Right hindlimb (tissue), 1 donor: Measurements from ENCODE around the gene RASD1.

ENCODE experiments used
- DNase-seq: peaks from one replicate; pipeline ENCODE4 v3.0.0-alpha.2; 2018

The RASD1 gene

DNA sequence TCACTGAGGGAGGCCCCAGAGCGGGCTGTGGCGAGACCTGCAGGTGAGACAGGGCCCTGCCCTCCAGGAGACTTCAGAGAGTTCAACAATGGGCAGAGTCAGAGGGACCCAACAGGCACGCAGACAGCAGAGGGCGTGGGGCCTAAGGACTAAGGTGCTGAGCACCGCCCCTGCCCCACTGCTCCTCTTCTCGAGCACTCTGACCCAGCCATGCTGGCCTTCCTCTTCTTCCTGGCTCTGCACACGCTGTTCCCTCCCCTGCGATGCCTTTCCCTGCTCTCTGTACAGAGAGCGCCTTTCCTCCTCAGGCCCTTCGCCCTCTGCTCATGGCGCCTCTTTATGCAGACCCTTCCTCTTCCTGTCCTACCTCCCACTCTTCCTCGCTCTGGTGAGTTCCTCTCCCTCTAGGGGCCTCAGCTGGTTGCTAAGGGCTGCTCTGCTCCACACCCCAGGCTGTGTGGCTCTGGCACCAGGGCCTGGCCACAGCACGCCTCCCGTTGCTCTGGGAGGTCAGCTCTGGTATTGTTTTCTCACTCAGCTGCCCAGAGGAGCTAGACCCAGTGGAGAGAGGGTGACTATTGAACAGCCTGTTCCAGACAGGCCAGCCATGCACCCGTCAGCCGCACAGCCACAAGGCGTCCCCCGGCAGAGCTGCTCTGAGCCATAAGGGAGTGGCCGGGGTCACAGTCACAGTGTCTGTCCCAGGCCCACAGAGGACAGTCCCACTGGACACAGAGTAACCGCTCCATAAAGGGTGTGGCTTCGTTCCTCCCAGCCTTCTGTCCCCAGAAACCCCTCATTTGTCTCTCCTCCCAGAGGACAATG is 13.6 kb upstream of the RASD1 start:
- peak; percentile 22 for DNase-seq

- peak; percentile 43 for DNase-seq
These were observed 12.7 kb upstream of the RASD1 start for GRCh38 chr17:17508646-17509591.

DNA sequence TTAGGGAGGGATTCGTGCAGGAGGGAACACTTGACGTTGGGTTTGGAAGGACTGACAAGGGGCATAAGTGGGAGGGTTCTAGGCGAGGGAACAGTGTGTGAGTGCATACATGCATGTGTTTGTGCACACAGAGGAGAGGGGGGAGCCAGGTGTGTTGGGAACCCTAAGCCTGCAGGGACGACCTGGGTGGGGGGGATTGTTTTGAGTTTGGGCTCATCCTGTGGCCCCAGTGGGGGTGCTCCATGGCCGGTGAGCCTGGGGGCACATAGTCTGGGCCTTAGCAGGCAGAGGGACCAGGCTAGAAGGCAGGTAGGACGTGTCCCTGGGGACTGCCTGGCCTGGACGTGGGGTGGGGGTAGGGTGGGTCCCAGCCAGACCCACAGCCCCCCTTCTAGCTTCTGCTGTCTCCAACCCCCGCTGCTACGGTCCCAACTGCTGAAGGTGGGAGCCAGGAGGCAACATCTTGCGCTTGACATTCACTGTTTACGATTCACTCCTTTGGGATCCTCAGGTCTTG is 11.9 kb upstream of the RASD1 start:
- peak; percentile 19 for DNase-seq

- peak; percentile 21 for DNase-seq
These were observed 11.3 kb upstream of the RASD1 start for GRCh38 chr17:17507465-17508011.

DNA sequence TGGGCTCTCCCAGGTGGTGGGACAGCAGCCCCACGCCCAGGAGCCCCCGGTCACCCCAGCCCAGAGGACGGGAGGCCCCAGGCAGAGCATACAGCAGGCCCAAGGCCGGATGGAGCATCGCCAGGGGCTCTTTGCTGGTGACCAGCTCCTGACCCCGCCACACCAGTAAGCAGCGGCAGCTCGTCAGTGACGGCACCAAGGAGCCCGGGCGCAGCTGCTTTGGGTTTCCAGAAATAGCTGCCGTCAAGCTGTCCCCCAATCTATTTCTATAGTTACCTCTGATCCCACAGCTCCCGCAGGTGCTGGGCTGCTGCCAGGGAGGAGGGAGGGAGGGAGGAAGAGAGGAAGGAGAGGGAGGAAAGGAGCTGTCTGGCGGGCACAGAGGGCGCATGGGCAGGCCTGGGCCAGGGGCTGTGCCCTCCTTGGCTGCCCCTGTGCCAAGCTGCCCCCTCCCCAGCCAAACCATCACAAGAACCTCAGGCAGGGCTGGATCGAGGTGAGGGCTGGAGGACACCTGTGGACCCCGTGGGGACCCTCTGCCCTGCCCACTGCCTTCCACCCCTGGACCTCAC is 10.8 kb upstream of the RASD1 start:
- DNase-seq = peak; percentile 72

GRCh38 chr17:17506181-17506741 is 10.1 kb upstream of the RASD1 start:
- DNase-seq = peak; percentile 34

GRCh38 chr17:17505610-17506171 is 9.5 kb upstream of the RASD1 start:
- no peak for DNase-seq

DNA sequence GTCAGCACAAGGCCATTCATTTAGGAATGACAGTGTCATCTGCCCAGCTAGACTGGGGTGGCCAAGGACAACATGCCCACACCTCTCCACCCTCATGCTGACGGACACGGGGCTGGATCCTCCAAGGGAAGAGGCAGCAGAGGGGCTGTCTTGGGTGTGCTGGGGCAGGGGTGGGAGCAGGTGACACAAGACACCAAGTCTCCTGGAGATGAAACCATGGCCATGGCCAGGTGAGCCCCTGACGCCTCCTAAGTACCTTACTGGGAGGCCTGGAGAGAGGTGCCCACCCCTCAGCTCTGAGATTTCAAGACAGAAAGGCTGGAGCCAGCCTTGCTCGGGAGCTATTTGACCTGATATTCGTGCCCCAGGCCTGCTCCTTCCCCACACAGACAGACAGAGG is 9.0 kb upstream of the RASD1 start:
- DNase-seq = no peak

DNA sequence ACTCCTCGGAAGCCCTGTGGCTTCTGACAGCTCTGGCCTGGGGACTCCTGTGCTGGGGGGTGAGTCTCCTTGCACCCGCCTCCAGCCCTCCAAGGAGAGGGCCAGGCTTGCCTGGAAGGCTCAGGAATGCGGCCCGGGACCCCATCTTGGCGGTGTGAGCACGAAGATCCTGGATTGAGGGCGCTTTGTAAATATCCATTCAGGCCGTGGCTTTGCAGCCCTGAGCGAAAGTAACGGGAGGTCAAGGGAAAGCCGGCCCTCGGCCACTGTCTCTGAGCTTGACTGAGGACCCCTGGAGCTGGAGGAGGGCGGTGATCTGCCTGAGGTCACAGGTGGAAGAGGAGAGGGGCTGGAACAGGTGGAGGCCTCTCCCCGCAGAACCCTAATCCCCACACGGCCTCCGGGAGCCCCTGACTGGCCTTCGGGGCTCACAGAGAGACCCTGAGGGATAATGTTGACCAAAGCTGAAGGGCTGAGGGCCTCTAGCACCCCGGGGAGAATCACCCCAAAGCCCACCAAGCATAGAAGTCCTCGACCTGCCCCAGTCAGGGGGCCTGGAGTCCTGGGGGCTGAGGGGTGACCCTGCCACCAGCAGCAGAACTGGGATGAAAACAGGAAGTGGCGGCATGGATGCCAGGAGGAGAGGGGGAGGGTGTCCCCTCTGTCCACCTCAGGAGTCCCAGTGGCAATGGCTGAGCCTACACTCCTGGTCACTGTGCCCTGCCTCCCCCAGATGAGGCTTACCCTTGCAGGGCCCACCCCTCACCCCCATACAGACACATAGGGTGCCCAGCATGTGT is 8.3 kb upstream of the RASD1 start:
- DNase-seq = peak; percentile 20

DNA sequence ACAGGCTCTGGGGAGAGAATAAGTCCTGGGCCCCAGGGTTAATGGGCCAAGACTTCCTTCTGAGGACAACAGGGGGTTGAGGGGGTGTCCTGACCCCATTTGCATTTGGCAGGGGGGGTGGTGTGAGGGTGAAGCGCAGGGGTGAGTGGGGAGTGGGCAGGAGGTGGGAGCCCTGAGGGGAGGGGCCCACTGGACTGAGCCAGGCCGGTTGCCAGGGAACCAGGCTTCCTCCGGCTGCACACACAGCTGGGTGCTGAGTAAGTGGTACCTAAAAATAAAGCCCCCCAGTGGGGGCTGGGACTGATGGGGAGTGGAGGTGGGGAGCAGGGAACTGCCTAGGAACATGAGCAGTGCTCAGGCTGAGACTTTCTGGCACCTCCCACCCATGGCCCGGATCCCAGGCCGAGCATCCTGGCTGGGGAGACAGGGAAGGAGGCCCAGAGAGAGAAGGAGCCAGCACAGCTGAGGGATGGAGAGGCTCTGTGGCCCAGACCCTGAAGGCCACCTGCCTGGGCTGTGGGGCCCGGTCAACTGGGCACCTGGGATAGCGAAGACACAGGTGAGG is 7.5 kb upstream of the RASD1 start:
- peak; percentile 85 for DNase-seq

- DNase-seq = no peak
These were observed 6.8 kb upstream of the RASD1 start for GRCh38 chr17:17502741-17503565.

DNA sequence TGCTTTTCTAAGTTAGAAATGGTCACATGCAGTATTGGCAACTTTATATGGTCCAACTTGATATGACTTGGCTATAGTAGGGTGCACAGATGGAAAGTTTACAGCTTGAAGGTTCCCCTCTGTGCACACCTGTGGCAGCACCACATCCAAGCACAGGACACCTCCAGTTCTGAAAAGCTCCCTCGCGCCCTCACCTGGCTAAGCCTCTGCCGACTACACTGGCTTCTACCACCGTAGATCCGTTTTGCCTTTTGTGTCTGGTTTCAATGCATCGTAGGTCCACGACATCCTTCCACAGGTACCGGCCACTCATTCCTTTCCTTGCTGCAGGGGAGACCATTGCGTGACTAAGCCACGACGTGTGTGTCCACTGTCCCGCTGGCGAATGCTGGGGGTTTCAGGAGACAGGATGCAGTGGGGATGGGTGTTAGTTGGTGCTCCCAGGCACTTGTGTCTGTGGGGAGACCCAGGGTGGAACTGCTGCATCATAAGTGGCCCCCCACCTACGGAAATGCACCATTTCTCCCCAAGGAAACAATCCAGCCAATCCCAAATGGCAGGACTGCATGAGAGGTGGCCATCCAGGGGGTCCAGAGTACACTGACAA is 4.9 kb upstream of the RASD1 start:
- no peak for DNase-seq

DNA sequence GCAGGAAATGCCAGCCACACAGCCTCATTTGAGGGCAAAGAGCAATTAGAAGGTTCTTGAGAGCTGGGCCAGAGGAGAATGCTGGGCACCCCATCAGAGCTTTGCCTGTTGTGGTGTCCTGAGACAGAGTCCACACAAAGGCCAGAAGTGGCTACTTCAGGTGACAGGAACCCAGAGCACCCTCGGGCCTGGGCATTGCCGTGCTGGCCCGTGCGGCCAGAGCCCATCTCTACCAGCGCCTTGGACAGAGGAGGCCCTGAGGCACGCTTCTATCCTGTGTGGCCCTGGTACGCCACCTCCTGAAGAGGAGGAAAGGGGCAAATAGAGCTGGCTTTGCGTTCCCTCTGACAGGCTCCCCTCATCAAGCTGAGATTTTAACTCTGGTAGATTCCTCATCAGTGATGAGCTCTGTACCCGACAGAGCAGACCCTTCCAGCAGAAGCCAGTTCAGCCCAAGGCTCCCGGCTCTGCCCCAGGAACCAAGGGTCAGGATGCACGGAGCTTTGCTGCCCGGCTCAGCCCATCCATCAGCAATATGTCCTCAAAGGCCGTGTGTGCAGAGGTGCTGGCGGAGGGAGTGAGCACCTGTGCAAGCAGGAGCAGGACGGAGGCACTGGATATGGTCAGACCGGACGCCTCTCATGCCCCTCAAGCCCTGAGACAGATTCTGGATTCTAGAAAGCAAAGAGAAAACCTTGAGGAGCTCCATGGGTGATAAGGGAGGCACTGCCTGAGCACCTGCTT is 3.4 kb upstream of the RASD1 start:
- DNase-seq = no peak

DNA sequence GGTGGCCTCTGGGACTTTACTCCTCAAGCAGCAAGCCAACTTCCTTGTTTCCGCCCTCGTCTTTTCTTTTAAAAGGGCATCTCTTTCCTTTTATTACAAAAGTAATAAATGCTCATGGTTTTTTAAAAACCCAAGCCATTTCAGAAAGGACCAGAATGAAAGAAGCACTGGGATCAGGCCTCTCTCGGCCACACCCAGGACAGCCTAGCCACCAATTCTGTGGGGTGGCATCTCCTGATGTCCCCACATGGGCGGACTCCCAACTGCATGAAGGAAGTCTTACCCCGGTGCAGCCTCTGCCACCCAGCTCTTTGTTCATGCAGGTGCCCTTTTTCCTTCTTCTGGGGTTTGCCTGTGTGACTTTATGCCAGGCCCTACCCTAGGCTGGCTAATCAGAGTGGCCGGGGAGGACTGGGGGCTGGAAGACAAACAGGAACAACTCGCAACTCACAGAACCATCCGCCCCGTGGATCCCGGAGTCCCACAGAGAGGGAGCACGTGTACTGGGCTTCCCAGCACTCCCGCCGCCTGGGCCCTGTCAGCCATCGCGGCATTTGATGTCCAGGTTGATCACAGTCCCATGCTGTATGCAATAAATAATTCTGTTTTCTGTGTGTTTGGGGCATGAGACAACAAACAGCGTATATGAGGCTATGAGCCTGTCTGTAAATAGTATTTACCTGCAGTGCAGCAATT is 2.6 kb upstream of the RASD1 start:
- DNase-seq = no peak

DNA sequence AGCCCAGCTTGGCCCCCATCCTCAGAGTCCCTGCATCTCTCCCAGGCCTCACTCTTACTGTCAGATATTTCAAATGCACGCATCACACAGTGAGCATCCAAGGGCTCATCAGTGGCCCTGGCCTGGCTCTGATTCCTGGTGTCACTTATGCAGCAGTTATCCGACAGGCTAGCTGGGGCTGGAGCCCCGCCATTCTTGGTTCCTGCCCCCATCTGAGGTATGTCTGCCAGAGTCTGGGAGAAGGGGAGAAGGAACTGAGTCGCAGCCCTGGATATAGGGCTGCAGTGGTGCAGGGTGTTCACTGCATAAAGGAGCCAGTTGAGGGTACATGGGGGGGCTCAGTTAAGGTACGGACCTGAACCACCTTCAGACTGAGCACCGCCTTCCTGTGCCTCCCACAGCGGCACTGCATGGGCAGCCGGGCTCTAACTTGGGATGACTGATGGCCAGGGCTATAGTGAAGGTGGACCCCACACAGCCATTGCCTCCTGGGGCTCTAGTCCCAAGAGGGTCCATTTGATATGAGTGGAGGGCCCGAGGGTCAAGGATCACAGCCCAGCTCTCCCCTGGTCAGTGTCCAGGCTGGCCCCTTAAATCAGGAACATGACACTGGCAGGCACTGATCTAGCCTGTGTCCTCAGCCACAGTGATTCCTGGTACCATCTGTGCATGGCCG is 1.8 kb upstream of the RASD1 start:
- no peak for DNase-seq

GRCh38 chr17:17497065-17497844 is 1.1 kb upstream of the RASD1 start:
- DNase-seq = no peak
